Panc1 (cell line): Measurements from ENCODE around the gene ALDH1L2. TPM values are rescaled to one million over a fixed set of nuclear protein-coding genes. Genes with fewer than 3 reads are reported as not detected.

Source experiments
- ATAC-seq: fragments of 200-7000 bp; cut with Tn5 transposase; 2 replicates; pipeline ENCODE4 v1.9.1; 2020; ENCODE audit warnings: mild to moderate bottlenecking, moderate library complexity
- BruUV-seq: library from RNA; stranded (reverse); fragments of 400-500 nt; replicated peaks from 2 replicates; lab custom pipeline; 2021; lab: Mats Ljungman, UMichigan
- CTCF ChIA-PET: fragments of 300-600 bp; sonication (Branson Sonifier 250); formaldehyde crosslinking; loops from one replicate; lab custom pipeline; 2022; ENCODE audit warnings: antibody characterized with exemption; lab: Charles Lee
- POLR2A ChIA-PET: fragments of 300-600 bp; sonication (Branson Sonifier 250); formaldehyde crosslinking; loops from one replicate; lab custom pipeline; 2022; ENCODE audit warnings: antibody characterized with exemption; lab: Charles Lee
- DNase-seq: peaks from one replicate; pipeline ENCODE4 v3.0.0-alpha.2; 2010; ENCODE audit warnings: low read depth, low spot score
- H3K27ac ChIP-seq: 2 replicates; pipeline ENCODE4 v1.5.1; 2011; ENCODE audit warnings: mild to moderate bottlenecking, low read length, inconsistent platforms
- H3K27me3 ChIP-seq: fragments of 200-500 bp; sonication (Bioruptor generic); 2 replicates; pipeline ENCODE4 v1.6.0; 2014; ENCODE audit warnings: low read length, inconsistent platforms; ENCODE audit not compliant: control insufficient read depth, insufficient read depth
- H3K36me3 ChIP-seq: fragments of 200-500 bp; sonication (Bioruptor generic); 2 replicates; pipeline ENCODE4 v1.5.1; 2014; ENCODE audit warnings: inconsistent platforms, mild to moderate bottlenecking, low read length, moderate library complexity; ENCODE audit not compliant: control insufficient read depth, insufficient read depth
- H3K4me1 ChIP-seq: 2 replicates; pipeline ENCODE4 v1.5.1; 2011; ENCODE audit warnings: inconsistent platforms, mild to moderate bottlenecking, low read length, moderate library complexity; ENCODE audit not compliant: control insufficient read depth, insufficient read depth
- H3K4me3 ChIP-seq, 2 experiments: 2 replicates each; pipeline ENCODE4 v1.5.1; 2011 to 2012; ENCODE audit warnings: low read depth in 2 of 2, low read length in 2 of 2, mild to moderate bottlenecking in 2 of 2, inconsistent platforms in 1 of 2, moderate library complexity in 1 of 2
- H3K9me3 ChIP-seq: fragments of 200-500 bp; sonication (Bioruptor generic); 2 replicates; pipeline ENCODE4 v1.5.1; 2014; ENCODE audit warnings: low read depth, mild to moderate bottlenecking, inconsistent platforms, low read length, moderate library complexity; ENCODE audit not compliant: control insufficient read depth, insufficient read depth
- CTCF ChIP-seq: fragments of 450-650 bp; IDR thresholded peaks from 2 replicates; pipeline ENCODE4 v1.5.1; 2017; ENCODE audit warnings: mild to moderate bottlenecking
- POLR2AphosphoS5 ChIP-seq: IDR thresholded peaks from 2 replicates; pipeline ENCODE4 v1.6.1; 2012; ENCODE audit warnings: mild to moderate bottlenecking, low read depth, low read length, moderate library complexity
- REST ChIP-seq, 2 experiments: IDR thresholded peaks; 2 replicates each; pipeline ENCODE4 v1.6.1; 2011 to 2012; ENCODE audit warnings: low read depth in 2 of 2, control low read depth in 1 of 2, low read length in 1 of 2, mild to moderate bottlenecking in 1 of 2, moderate library complexity in 1 of 2; ENCODE audit not compliant: insufficient read depth in 1 of 2
- SIN3A ChIP-seq: IDR thresholded peaks from 2 replicates; pipeline ENCODE4 v1.6.1; 2012; ENCODE audit warnings: low read depth, mild to moderate bottlenecking, low read length, moderate library complexity, borderline replicate concordance; ENCODE audit not compliant: insufficient read depth
- TCF7L2 ChIP-seq: IDR thresholded peaks from 2 replicates; pipeline ENCODE4 v1.6.1; 2011; ENCODE audit warnings: mild to moderate bottlenecking, low read depth, low read length, inconsistent platforms
- in situ Hi-C: cut with HindIII; loops from 2 replicates; pipeline ENCODE4 v1.10.0; 2016; ENCODE audit warnings: low sequenced_read_pairs, low pct_unique_long_range_greater_than_20kb
- intact Hi-C: fragments of 100-400 bp; cut with micrococcal nuclease; formaldehyde crosslinking; loops from one replicate; pipeline ENCODE4 v1.10.0; 2022; ENCODE audit not compliant: unreplicated experiment
- total RNA-seq: library from RNA; stranded (reverse); gene quantifications from one replicate; pipeline ENCODE4 v1.2.1, GENCODE V29; 2021; ENCODE audit not compliant: unreplicated experiment

Gene ALDH1L2
- total RNA-seq, 1 experiment from 2014 or later = 2.2 TPM

GRCh38 chr12:105083031-105083430 is 1.2 kb downstream of the ALDH1L2 start:
- CTCF ChIA-PET = no interaction called here
- intact Hi-C loops = no loop called here
- POLR2A ChIA-PET = interaction anchor here (0.6 kb wide), 1 partner anchor 22 kb away, joined by 7 read pairs; no protein-coding TSS in a partner anchor
- no peak overlapping the region; the same call in 1 of the 2 replicates for H3K27ac ChIP-seq
- no peaks in the 10 kb centered on the region for H3K27me3 ChIP-seq
- H3K9me3 ChIP-seq = peaks cover 3% of the 10 kb centered on the region; the same call in 1 of the 2 replicates
- BruUV-seq = no TSS peak
- peak overlapping the region; percentile 55 to 76; a peak in 3 of 4 replicates for H3K4me3 ChIP-seq
- TF ChIP-seq REST (IDR thresholded peaks at IDR 0.05; ENCODE audit: insufficient read depth in 1 of 2, low read depth in 2 of 2, low read length in 1 of 2) (no peak), TCF7L2 (no peak), POLR2AphosphoS5 (no peak), SIN3A (no peak), CTCF (no peak)
- peaks cover 2% of the 10 kb centered on the region; the same call in 1 of the 2 replicates for H3K4me1 ChIP-seq
- in situ Hi-C loops = no loop called here
- H3K36me3 ChIP-seq = no peaks in the 10 kb centered on the region
- DNase-seq (no peak), ATAC-seq (no peak)

- no peak for ATAC-seq
Measured at GRCh38 chr12:105078712-105079570, 5.3 kb downstream of the ALDH1L2 start.

More at GRCh38 chr12:105078712-105079570, 5.3 kb downstream of the ALDH1L2 start:
- POLR2A ChIA-PET = no interaction called here
- Histone ChIP-seq H3K27me3 (no peaks in the 10 kb centered on the region), H3K4me3 (no peak overlapping the region), H3K9me3 (no peaks in the 10 kb centered on the region), H3K36me3 (no peaks in the 10 kb centered on the region), H3K27ac (no peak overlapping the region), H3K4me1 (peaks cover 2% of the 10 kb centered on the region; the same call in 1 of the 2 replicates)
- intact Hi-C loops = no loop called here
- no peak for DNase-seq
- CTCF ChIA-PET = interaction anchor here (0.6 kb wide), 1 partner anchor 18 kb away, joined by 3 read pairs; no protein-coding TSS in a partner anchor
- BruUV-seq = no TSS peak
- no peak for TF ChIP-seq SIN3A
- TF ChIP-seq REST (IDR thresholded peaks at IDR 0.05; ENCODE audit: insufficient read depth in 1 of 2, low read depth in 2 of 2, low read length in 1 of 2) = no peak
- TF ChIP-seq CTCF = no peak
- TF ChIP-seq POLR2AphosphoS5 = no peak
- TF ChIP-seq TCF7L2 = no peak
- in situ Hi-C loops = no loop called here
